Ureter (tissue), 1 donor: ENCODE results near the gene SDR9C7. TPM values are rescaled to one million over a fixed set of nuclear protein-coding genes. Genes with fewer than 3 reads are reported as not detected.
"Not testable (repeated sequence)": the region's sequence is repeated elsewhere in the genome, so short reads cannot be mapped to it uniquely, and the experiment has no call there.

Experiments
- DNase-seq: peaks from one replicate; pipeline ENCODE4 v3.0.0-alpha.2; 2020; ENCODE audit warnings: low spot score
- total RNA-seq: library from RNA; stranded (reverse); gene quantifications from one replicate; pipeline ENCODE4 v1.2.4, GENCODE V29; 2023
- donor health status: DM: yes; HTN: yes; CAD: no.

Gene SDR9C7
- total RNA-seq, 1 donor from 2014 or later, result not detected

DNA sequence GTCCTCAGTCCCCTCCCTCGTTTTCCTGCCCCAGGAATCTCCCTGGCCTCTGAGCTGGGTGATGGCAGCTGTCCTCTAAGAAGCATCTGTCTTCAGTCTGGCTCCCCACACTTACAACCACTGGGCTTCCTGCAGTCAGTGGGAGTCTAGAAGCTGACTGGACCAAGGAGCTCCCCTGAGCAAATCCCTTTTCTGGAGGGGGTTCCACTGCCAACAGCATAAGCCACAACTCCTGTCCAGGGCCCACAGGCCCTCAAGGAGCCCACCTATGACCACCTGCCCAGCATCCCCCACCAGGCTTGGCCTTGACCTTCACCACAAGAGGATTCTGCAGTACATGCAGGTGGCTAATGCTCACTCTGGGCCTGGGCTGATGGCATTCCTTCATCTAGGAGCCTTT is 19.1 kb upstream of the SDR9C7 start:
- no peak for DNase-seq

DNA sequence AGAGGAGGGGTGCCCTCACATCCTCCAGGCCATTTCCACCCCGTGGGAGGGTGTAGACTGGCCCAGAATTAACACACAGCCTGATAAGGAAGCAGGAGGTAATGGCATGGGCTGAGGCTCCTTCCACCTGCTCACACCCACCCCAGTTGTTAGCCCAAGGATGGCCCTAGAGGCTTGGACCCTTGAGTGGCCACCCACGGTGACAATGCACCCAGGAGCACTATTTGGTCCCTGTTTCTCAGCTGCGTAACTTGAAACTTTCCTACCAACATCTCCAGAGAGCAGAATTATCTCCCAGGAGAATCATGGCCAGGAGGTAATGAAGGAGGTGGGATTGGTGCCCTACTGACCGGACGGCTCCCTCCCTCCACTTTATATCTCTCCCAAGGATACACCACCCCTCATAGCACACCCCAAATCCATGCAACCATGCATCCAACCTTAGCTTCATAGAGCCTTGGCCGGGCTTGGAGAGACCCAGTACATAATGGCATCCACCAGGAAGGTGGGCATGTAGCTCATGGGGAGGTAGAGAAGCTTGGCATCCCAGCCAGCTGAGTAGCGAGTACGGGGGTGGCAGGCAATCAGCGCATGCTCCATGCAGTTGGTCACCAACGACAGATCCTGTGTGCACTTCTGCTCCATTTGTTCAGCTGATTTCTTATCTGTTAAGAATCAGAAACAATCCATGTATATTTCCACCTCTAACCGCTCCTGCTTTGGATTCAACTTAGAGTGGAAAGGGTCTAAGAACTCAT is 17.6 kb upstream of the SDR9C7 start:
- DNase-seq, result no peak

DNA sequence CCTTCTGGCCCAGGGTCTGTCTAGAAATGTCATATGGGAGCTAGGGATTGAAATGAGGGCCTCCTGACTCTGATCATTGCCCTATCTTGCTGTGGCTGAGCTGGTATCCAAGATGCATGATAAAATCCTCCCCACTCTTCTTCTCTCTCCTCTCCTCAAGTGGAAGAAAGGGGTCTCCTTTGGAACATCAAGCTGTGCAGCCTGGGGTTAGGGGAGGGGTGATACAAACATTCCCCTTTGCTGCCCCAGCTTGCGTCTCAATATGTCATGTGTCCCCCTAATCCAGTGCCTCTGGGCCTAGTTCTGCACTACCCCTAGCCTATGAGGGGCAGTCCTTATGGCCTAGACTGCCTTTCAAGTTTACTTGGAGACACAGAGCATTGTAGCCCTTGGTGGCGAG is 14.7 kb upstream of the SDR9C7 start:
- DNase-seq, result no peak

DNA sequence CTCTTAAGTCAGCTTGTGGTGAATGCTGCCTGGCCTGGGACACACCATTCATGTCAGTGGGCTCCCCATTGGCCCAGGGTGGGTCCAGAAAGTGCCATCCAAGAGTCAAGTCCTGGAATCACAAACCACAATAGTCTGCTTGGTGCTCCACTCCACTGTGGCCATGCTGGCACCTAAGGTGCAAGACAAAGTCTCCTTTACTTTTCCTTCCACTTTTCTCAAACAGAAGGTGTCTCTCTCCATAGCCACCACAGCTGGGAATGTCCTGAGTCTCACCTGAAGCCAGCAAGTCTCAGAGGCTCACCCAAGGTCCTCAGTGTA is 14.2 kb upstream of the SDR9C7 start:
- no peak for DNase-seq

DNA sequence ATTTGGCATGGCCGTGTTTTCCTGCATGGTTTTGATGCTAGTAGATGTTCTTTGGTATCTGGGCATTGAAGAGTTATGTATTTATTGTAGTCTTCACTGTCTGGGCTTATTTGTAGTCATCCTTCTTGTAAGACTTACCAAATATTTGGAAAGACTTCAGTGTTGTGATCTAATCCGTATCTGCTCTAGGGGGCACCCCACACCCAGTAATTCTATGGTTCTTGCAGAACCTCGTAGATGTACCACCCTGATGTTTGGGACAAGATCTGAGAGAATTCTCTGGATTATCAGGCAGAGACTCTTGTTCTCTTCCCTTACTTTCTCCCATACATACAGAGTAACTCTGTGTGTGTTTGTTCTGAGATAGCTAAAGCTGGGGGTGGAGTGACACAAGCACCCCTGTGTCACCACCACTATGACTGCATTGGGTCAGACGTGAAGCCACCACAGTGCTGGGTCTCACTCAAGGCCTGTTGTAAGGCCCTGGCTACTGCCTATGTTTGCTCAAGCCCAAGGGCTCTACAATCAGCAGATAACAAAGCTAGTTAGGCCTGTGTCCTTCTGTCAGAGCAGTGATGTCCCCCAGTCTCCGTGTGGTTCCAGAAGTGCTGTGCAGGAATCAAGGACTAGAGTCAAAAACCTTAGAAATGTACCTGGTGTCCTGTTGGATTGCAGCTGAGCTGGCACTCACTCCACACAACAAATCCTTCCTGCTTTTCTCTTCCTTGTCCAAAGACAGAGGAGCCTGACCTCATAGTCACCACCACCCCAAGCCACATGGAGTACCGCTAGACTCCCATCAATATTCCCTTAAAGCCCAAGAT is 13.6 kb upstream of the SDR9C7 start:
- DNase-seq, result no peak

DNA sequence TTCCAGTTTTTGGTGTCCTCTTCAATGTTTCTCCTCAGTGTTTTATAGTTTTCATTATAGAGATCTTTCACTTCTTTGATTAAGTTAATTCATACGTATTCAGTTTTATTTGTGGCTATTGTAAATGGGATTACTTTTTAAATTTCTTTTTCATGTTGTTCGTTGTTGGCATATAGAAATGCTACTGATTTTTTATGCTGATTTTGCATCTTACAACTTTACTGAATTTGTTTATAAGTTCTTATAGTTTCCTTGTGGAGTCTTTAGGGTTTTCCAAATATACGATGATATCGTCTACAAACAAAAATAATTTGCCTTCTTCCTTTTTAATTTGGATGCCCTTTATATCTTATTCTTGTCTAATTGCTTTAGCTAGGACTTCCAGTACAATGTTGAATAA is 9.7 kb upstream of the SDR9C7 start:
- DNase-seq, result no peak

DNA sequence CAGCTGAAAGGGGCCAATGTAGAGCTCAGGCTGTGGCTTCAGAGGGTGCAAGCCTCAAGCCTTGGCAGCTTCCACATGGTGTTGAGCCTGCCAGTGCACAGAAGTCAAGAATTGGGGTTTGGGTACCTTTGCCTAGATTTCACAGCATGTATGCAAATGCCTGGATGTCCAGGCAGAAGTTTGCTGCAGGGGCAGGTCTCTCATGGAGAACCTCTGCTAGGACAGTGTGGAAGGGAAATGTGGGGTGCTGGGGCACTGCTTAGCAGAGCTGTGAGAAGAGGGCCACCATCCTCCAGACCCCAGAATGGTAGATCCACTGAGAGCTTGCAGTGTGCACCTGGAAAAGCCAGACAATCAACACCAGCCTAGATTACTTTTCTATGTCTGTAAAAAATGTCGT is 9.2 kb upstream of the SDR9C7 start:
- not testable (repeated sequence) for DNase-seq

DNA sequence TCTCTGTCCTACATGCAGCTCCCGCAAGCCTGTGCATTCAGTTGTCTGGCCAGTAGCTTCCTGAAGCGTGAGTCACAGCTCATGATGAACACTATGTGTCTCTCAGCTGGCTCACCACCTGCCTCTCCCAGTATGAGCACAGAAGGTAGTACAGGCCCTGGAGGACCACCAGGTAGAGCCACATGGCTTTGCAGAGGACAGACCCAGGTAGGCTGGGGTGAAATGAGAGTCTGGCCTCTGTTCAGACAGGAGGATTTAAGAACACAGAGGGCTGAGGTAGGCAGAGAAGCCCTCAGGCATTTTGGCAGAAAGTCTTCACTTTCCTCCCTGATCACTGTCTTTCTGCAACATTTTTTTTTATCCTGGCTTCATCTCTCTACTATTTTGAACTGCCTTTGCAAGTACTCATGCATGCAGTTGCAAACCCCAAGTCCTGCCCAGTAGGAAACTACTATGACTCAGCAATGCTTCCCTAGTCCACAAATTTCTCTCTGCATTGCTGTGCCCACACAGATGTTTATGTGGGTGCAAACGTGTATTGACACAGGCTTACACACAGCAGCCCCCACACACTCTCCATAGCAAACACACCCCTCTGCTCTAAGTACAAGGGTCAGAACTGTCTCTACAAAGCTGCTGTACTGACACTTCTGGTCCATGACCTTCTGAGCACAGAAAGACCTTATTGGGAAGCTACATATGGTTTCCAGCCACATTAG is 7.2 kb upstream of the SDR9C7 start:
- peak; percentile 34 for DNase-seq

DNA sequence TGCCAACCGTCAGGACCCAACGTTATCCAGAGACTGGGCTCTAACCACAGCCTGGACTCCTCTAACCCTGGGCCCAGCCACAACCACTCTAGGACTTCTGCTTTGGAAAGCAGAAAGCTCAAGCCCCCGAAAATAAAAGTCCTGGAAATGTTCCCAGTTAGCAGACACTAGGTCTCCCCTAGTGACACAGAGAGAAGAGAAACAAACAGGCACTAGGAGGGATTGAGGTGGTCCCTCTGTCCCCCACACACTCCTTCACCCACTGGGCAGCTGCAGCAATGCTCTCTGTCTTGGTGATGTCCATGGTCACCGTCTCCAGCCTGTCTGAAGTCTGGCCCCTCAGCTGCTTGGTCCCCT is 6.7 kb upstream of the SDR9C7 start:
- DNase-seq, result not testable (repeated sequence)

DNA sequence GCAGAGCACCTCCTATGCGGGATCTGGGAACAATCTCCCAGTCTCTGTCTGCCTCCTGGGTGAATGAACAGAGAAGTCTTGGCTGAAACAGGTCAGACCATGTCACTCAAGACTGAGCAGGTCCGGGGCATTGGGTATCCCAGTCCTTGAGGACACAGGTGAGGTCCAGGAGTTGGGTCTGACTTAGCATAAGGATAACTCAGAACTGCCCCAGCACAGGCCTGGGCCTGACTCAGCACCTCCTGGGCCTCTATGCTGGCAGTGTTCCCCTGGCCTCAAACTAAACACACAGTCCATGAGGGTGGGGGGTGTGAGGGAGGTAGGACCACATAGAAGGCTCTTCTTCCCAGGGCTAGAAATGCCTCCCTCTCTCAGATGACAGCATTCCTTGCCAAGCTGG is 1.5 kb upstream of the SDR9C7 start:
- no peak for DNase-seq

DNA sequence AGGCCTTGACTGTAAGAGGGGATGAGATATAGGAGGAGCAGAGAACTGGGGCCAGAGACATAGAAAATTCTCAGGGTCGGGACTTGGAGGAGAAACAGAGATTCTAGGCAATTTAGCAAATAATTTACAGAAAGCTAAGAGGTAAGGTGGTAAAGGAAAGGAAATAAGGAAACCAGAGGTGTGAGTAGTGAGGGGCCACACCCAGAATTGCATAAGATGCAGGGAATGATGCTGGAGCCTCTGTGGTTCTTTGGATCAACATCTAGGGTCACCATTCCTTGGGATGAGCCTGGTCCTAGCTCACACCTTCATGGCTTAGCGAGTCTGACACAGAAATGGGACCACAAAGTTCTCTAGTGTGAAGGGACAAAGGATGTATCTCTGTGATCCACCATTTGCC is 949 bp upstream of the SDR9C7 start:
- DNase-seq, result no peak

DNA sequence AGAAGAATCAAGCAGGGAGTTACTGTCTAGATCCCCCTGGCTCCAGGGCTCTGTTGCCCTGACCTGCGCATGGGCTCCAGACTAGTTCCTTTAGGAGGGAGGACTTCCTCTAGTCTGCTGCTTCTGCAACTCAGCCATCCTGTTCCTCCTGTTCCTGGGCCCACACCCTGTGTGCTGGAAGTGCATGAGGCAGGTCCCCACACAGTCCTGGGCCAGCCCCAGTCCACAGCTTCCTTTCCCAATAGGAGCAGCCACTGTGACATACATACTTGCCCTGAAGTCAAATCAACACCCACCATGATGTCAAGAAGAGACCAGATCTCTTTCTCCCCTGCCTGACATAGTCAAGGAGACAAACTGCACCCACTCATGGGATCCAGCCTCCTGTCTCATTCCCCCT is 1.3 kb downstream of the SDR9C7 start:
- peak; percentile 83 for DNase-seq

DNA sequence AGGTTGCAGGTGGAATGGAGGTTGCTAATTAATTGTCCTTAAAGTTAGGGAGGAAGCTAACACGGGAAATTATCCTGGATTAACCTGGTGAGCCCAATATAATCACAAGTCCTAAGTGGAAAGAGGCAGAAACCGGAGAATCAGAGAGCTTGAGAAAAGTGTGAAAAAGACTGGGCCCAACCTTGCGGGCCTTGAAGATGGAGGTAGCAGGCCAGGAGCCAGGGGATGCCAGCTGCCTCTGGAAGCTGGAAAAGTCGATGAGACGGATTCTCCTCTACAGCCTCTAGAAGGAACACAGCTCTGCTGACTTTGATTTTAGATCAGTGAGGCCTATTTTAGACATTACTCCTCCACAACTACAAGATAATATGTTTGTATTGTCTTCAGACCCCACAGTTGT is 2.1 kb downstream of the SDR9C7 start:
- DNase-seq, result peak; percentile 12

DNA sequence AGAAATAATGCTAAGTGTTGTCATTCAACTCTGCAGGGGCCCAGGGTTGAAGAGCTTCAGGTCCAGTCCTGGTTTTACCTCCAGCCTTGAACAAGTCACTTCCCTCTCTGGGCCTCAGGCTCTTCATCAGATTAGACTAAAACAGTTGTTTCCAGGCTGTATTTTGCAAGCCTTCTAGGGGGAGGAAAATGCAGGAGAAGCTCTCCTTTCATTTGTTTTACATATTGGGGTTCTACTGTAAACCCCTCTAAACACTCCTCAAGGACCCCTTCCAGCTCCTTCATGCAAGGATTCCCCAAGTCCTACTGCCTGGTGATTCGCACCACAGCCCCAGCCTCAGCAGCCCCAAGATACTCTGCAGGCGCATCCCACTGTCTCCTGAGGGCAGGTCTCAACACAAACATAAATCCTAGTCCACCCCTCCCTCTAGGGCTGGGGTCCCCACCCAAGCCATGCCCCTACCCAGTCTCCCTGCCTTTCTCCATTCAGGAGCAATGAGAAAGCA is 2.7 kb downstream of the SDR9C7 start:
- peak; percentile 51 for DNase-seq

DNA sequence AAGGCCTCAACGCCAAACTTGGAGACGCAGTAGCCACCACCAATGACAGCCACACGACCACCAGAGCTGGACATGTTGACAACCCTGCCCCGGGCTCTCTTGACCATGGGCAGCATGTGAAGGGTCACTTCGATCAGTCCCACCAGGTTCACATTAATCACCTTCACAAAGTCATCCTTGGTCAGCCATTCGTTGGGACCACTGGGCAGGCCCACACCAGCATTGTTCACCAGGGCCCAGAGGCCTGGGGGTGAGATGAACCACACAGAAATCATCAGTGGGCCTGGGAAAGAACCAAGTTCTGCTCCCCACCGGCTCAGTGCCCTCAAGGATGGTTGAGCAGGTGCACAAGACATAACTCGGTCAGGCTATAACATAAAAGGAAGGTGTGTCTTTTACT is 4.0 kb downstream of the SDR9C7 start:
- peak; percentile 31 for DNase-seq

DNA sequence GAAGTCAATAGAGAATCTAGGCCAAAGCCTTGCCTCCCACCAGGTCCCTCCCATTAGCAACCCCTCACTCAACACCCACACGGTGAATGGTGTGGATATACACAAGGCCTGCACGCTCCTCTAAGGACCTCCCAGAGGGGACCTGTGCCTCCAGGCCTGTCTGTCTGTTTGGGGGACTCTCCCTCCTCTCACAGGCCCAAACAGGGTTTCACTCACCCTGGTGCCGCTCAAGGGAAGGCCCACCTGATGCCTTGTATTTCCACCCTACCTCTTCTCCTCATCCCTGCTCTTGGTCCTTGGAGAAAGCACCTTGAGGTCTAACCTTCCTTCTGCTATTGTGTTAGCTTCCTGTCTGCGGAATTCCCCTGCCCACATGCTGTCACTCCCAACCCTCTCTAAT is 4.4 kb downstream of the SDR9C7 start:
- peak; percentile 19 for DNase-seq

DNA sequence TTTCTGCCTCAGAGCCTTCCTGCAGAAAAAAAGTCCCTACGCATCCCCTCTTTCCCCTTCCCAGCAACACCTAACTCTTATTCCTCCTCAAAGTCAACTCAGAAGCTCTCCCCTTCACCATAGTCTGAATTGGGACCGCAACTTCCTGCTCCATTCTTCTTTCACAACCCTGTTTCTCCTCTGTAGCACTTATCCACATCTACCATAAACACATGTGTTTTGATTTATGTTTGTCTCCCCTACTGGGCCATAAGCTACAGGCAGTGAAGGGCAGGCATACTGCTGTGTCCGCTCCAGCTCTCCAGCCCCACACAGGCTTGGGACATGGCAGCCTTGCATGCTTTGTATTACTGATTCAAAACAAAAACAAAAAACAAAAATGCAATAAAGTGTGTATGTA is 5.9 kb downstream of the SDR9C7 start:
- no peak for DNase-seq

DNA sequence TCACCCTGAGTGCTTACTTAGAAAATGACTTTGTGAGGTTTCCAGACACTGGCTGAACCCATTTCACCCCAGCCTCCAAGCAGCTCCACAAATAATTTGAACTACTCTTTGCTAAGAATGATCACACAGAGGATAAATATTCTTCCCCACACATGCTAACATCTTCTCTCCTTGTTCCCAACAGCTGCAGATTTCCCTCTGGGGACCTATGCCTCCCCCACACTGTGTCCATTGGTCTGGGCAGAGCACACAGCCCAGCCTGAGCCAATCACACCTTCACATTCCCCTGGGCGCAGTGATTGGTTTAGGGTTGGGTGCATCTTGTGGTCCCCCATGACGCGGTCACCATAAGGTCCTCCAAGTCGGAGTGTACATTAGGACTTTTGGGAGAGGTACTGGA is 6.9 kb downstream of the SDR9C7 start:
- DNase-seq, result no peak

DNA sequence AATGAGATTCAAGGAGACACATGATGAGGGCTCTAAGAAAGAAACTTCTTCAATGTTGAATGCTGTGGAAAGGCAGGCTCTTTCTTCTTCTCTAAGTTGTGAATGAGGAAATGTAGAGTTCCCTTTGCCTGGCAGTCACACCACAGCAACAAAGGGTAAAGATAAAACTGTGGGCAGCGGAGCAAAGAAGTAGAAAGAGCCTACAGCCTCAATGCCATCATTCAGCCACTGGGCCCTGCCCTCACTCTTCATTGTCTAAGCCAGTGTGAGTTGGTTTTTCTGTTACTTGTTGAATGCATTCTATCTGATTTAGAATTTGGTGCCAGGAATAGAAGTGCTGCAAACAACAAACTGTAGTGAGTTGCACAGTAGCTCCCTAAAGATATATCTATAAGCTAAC is 12.2 kb downstream of the SDR9C7 start:
- DNase-seq, result no peak

DNA sequence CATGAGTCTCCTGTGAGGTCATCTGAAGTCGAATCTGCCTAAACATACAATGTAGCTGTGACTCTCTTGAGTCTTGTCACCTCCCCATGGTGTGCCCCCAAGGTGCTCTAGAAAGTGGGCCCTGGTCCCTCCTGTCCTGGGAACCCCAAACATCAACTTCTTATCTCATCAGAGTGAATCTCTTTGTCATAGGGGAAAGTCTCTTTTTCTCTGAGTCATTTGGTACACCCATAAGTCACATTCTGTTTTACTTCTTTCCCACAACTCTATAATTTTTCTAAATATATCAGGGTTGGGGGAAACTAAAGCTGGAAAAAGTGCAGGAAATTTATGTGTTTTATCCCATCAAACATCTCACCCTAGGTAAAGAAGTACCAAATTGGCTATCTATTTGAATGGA is 12.9 kb downstream of the SDR9C7 start:
- DNase-seq, result no peak

DNA sequence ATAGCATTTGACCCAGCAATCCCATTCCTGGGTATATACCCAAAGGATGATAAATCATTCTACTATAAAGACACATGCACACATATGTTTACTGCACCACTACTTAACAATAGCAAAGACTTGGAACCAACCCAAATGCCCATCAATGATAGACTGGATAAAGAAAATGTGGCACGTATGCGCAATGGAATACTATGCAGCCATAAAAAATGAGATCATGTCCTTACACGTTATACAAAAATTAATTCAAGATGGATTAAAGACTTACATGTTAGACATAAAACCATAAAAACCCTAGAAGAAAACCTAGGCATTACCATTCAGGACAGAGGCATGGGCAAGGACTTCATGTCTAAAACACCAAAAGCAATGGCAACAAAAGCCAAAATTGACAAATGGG is 16.1 kb downstream of the SDR9C7 start:
- not testable (repeated sequence) for DNase-seq

DNA sequence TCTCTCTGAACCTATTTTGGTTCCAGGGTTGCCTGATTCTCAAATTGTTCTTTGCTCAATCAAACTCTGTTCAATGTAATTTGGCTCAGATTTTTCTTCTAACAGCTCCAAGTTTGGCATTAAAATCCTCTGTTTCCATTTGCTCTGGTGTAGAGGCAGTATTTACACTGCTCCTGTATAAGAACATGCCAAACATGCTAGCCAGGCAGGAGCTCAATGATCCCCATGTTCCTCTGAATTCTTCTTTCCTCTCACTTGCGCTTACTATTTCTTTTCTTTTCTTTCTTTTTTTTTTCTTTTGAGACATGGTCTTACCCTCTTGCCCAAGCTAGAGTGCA is 17.2 kb downstream of the SDR9C7 start:
- DNase-seq, result no peak
